Suprapubic skin (tissue), 4 donors: ENCODE measurements around the gene DGKH.

ENCODE experiments used
- CTCF ChIP-seq, 2 donors: fragments of 200-600 bp in 1 of 2; fragments of 450-650 bp in 1 of 2; sonication (generic) in 1 of 2; IDR thresholded peaks; one replicate each; pipeline ENCODE4 v1.5.1; 2016 to 2019; ENCODE audit warnings: antibody characterized with exemption in 2 of 2, mild to moderate bottlenecking in 1 of 2, moderate library complexity in 1 of 2
- POLR2A ChIP-seq, 2 donors: fragments of 450-650 bp; IDR thresholded peaks; one replicate each; pipeline ENCODE4 v1.6.1; 2017; ENCODE audit warnings: antibody characterized with exemption in 2 of 2, mild to moderate bottlenecking in 2 of 2, moderate library complexity in 2 of 2
- POLR2AphosphoS5 ChIP-seq, 3 donors: sonication (generic); formaldehyde crosslinking; IDR thresholded peaks; one replicate each; pipeline ENCODE4 v1.6.1; 2017; ENCODE audit warnings: antibody characterized with exemption in 3 of 3

GRCh38 chr13:42022796-42023493 is 25.5 kb upstream of the DGKH start:
- no peak for TF ChIP-seq CTCF (IDR thresholded peaks at IDR 0.05)
- TF ChIP-seq POLR2A (IDR thresholded peaks at IDR 0.05) = no peak
- no peak for TF ChIP-seq POLR2AphosphoS5 (IDR thresholded peaks at IDR 0.05)
